ENCODE results near the gene LTB4R2.

The LTB4R2 gene

GRCh38 chr14:24299255-24300191 lies 10.4 kb upstream of the LTB4R2 start, which contains the start of the genes DHRS1 and NOP9:
TSS of gene DHRS1 (minus strand) at chr14:24299780. CDS start at chr14:24299106, 674 bp downstream.
TSS of gene NOP9 (plus strand) at chr14:24299850. CDS start at chr14:24299955, 105 bp downstream.
- DNase-seq, result peak; percentile 96

DNA sequence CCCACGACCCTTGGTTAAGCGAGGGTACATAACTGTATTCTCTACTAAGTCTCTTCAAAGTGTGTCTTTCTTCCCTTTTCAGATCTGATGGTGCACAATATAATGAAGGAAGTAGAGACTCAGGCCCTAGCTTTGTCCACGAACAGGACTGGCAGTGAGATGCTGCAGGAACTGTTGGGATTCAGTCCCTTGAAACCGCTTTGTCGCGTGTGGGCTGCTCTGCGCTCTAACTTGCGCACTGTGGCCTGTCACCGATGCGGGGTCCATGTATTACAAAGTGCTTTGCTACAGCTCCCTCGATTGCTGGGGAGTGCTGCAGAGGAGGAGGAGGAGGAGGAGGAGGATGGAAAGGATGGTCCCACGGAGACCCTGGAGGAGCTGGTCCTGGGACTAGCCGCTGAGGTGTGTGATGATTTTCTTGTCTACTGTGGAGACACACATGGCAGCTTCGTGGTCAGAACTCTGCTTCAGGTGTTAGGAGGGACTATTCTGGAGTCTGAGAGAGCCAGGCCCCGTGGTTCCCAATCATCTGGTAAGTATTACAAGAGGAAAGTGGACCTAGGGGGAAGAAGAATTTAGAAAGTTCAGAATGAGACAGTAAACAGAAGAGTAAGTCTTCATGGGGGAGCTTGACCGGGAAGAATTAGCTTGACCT lies 9.5 kb upstream of the LTB4R2 start:
- DNase-seq, result no peak

- no peak for DNase-seq
Observed at GRCh38 chr14:24304019-24304387, 5.9 kb upstream of the LTB4R2 start.

DNA sequence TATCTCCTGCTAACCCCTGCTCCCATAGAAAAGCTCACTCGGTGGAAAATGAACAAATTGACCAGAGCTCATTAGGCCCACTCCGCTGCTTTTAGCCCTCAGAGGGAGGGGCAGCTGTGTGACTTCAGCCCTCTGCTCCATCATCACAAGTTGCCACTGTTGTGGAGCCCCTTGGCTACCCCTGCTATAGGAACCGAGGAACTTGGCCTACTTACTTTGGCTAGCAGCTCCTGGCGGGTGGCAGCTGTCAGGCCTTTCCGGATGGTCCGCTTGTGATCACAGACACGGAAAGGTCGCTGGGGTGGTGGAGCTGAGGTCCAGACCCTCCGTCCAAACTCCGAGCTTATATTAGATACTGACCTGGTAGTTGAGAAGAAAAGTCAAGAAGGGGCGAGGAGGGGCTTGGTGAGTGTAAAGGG lies 2.8 kb upstream of the LTB4R2 start:
- no peak for DNase-seq

DNA sequence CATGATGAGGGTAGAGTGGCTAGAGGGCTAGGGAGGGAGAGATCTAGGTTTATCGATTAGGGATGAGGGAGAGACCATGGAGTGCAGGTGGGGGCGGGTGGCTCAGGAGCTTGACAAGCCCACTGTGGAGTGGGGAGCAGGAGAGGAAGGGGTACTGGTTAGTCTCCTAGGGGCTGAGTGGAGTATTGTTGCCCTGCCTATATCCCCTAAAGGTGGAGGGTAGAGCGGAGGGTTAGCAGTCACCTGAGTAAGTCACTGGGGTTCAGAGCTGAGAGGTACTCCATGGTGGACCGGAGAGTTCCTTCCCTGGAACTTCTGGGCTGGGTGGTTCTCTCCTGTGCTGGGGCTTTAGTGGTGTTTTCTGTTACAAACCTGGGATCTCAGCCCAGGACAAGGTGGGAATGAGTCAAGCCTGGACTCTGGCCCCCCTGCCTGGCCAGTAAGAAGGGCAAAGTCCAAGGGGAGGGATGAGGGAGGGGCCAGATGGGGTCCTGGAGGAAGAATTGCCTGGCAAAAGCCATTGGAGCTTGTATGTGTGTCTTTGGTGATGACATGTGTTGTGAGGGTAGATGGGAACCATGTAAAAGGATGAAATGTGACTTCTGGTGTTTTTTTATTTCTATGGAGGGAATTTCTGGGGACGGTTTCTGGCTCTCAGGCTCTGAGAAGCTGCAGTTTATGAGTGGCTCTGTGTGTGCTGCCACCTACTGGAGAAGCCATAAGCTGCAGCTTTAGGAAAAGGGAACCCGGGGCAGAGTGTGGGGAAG lies 2.2 kb upstream of the LTB4R2 start, which contains the start of gene CIDEB:
Gene CIDEB (minus strand): TSS at position 403 of the 767 bp plus-strand sequence. CDS start 119 bp downstream, at position 284.
- peak; percentile 72 to 74 for DNase-seq

GRCh38 chr14:24308342-24309124 lies 1.4 kb upstream of the LTB4R2 start:
- no peak for DNase-seq

GRCh38 chr14:24310265-24310645 lies 315 bp downstream of the LTB4R2 start:
- no peak for DNase-seq

DNA sequence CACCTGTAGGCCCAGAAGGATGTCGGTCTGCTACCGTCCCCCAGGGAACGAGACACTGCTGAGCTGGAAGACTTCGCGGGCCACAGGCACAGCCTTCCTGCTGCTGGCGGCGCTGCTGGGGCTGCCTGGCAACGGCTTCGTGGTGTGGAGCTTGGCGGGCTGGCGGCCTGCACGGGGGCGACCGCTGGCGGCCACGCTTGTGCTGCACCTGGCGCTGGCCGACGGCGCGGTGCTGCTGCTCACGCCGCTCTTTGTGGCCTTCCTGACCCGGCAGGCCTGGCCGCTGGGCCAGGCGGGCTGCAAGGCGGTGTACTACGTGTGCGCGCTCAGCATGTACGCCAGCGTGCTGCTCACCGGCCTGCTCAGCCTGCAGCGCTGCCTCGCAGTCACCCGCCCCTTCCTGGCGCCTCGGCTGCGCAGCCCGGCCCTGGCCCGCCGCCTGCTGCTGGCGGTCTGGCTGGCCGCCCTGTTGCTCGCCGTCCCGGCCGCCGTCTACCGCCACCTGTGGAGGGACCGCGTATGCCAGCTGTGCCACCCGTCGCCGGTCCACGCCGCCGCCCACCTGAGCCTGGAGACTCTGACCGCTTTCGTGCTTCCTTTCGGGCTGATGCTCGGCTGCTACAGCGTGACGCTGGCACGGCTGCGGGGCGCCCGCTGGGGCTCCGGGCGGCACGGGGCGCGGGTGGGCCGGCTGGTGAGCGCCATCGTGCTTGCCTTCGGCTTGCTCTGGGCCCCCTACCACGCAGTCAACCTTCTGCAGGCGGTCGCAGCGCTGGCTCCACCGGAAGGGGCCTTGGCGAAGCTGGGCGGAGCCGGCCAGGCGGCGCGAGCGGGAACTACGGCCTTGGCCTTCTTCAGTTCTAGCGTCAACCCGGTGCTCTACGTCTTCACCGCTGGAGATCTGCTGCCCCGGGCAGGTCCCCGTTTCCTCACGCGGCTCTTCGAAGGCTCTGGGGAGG lies 985 bp downstream of the LTB4R2 start, which contains the start of gene LTB4R:
Gene LTB4R (plus strand): TSS at position 857 of the 959 bp plus-strand sequence. CDS start 4,150 bp downstream, outside the sequence.
- peak; percentile 72 to 80 for DNase-seq

DNA sequence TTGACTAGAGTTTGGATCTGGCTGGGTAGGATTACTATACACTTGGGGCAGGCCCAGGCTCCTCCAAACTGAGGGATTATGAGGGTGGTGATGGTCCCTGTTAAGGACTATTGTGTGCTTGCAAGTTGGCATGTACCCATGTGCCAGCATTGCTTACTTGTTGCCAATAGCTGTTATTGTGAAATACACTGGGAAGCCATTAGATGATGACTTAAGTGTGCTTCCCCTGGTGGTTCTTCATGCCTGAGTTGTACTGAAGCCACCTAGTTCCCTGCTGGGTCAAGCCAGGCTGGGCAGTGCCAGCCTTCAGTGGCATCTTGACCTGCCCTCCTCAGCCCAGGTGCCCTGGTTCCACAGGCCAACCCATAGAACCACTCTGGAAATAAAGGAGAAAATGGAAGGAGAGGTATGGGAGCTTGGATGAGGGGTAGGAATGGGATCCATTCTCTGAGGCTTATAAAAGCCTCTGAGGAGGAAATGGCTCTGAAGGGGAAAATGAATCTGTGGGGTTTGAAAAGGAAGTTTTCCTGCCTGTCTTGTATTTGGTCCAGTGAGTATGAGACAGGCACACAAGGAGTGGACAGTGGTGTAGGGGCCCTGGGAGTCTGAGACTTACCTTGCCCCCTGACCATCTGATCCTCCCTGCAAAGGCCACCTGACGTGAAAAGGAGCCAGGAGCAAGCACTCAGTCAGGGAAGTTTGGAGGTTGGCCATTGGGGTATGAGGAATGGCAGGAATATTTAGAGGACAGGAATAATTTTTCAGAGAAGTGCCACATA lies 2.1 kb downstream of the LTB4R2 start:
- no peak for DNase-seq

DNA sequence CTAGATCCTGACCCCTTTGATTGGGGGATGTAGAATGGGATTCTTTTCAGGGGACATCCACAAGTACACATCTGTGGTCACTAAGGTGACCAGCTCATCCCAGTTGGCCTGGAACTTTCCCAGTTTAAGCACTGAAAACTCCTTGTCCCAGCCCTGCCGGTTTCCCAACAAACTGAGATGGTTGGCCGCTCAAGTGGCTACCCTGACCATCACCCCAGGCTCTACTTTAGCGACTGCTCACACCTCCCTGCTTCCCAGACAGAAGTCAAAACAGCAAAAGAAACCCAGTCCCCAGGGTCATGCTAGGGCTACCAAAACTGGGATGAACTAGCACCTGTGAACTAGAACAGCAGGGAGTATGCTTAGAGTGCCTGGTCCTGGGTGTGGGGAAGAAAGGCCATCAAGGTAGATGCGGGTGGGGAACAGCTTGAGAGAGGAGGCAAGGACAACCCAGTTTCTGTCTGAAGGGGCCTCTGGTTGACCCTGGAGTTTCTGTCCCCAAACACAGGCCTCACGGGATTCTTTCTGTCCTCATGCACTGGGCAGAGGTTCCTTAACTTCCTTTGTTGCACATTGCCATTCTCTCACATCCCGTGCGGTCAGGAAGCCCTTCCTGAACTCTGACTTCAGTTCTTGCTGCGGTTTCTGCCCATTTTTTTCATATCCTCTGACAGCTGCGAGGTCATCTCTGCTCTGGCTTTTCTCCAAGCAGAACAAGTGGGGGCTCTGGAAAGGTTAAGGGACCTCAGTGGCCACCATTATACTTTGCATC lies 3.0 kb downstream of the LTB4R2 start:
- DNase-seq, result peak; percentile 46 to 48

- DNase-seq, result no peak
Observed at GRCh38 chr14:24313913-24314312, 4.0 kb downstream of the LTB4R2 start.

GRCh38 chr14:24314377-24315193 lies 4.6 kb downstream of the LTB4R2 start:
- no peak for DNase-seq

- no peak for DNase-seq
Observed at GRCh38 chr14:24315243-24315806, 5.4 kb downstream of the LTB4R2 start.

DNA sequence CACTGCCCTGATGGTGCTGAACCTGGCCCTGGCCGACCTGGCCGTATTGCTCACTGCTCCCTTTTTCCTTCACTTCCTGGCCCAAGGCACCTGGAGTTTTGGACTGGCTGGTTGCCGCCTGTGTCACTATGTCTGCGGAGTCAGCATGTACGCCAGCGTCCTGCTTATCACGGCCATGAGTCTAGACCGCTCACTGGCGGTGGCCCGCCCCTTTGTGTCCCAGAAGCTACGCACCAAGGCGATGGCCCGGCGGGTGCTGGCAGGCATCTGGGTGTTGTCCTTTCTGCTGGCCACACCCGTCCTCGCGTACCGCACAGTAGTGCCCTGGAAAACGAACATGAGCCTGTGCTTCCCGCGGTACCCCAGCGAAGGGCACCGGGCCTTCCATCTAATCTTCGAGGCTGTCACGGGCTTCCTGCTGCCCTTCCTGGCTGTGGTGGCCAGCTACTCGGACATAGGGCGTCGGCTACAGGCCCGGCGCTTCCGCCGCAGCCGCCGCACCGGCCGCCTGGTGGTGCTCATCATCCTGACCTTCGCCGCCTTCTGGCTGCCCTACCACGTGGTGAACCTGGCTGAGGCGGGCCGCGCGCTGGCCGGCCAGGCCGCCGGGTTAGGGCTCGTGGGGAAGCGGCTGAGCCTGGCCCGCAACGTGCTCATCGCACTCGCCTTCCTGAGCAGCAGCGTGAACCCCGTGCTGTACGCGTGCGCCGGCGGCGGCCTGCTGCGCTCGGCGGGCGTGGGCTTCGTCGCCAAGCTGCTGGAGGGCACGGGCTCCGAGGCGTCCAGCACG lies 6.1 kb downstream of the LTB4R2 start:
- DNase-seq, result no peak

GRCh38 chr14:24316597-24316950 lies 6.6 kb downstream of the LTB4R2 start:
- DNase-seq, result no peak

- DNase-seq, result peak in 1 of 2 experiments; percentile 18
Observed at GRCh38 chr14:24317141-24317928, 7.4 kb downstream of the LTB4R2 start.

All from activated T-cell treated with anti-CD3 and anti-CD28 coated beads, Interleukin-2, amount 50 U/mL, for 48 hours (primary cell).